PC-9 (cell line): ENCODE data around the gene GHRH. TPM values are rescaled to one million over a fixed set of nuclear protein-coding genes. Genes with fewer than 3 reads are reported as not detected.
A peak's percentile ranks its signal among the peaks of the same experiment; 100 is the strongest.

Experiments
- BruUV-seq: library from RNA; stranded (reverse); fragments of 400-500 nt; replicated peaks from 2 replicates; lab custom pipeline; 2021; lab: Mats Ljungman, UMichigan
- CTCF ChIA-PET: fragments of 300-600 bp; sonication (Branson Sonifier 250); formaldehyde crosslinking; loops from one replicate; lab custom pipeline; 2022; ENCODE audit warnings: antibody characterized with exemption; lab: Charles Lee
- POLR2A ChIA-PET: fragments of 300-600 bp; sonication (Branson Sonifier 250); formaldehyde crosslinking; loops from one replicate; lab custom pipeline; 2022; ENCODE audit warnings: antibody characterized with exemption; ENCODE audit not compliant: unreplicated experiment; lab: Charles Lee
- DNase-seq, 2 experiments: peaks; one replicate each; pipeline versions ENCODE4 v3.0.0 to v3.0.0-alpha.2; 2015 to 2022; ENCODE audit warnings: mixed read lengths in 1 of 2
- H2AFZ ChIP-seq: fragments of 200-600 bp; sonication (generic); 2 replicates; pipeline ENCODE4 v1.8.1; 2017; ENCODE audit warnings: antibody characterized with exemption
- H3F3A ChIP-seq: fragments of 200-600 bp; sonication (generic); 2 replicates; pipeline ENCODE4 v1.8.1; 2017; ENCODE audit warnings: antibody characterized with exemption, mild to moderate bottlenecking, low read depth; ENCODE audit not compliant: insufficient read depth
- H3K27ac ChIP-seq: fragments of 200-600 bp; sonication (generic); 2 replicates; pipeline ENCODE4 v1.6.1; 2016; ENCODE audit warnings: mixed run types
- H3K27me3 ChIP-seq: fragments of 200-600 bp; sonication (generic); 2 replicates; pipeline ENCODE4 v1.6.1; 2016; ENCODE audit warnings: low read depth, mixed run types; ENCODE audit not compliant: insufficient read depth
- H3K36me3 ChIP-seq: fragments of 200-600 bp; sonication (generic); 2 replicates; pipeline ENCODE4 v1.6.1; 2016; ENCODE audit warnings: low read depth, mixed run types
- H3K4me1 ChIP-seq: fragments of 200-600 bp; sonication (generic); replicated peaks from 2 replicates; pipeline ENCODE4 v1.6.1; 2016; ENCODE audit warnings: mixed run types; ENCODE audit not compliant: insufficient read depth
- H3K4me2 ChIP-seq: fragments of 200-600 bp; sonication (generic); 2 replicates; pipeline ENCODE4 v1.6.1; 2017; ENCODE audit warnings: mixed run types
- H3K4me3 ChIP-seq: fragments of 200-600 bp; sonication (generic); 2 replicates; pipeline ENCODE4 v1.6.1; 2016; ENCODE audit warnings: mixed run types
- H3K79me2 ChIP-seq: fragments of 200-600 bp; sonication (generic); 2 replicates; pipeline ENCODE4 v1.6.1; 2017; ENCODE audit warnings: low read depth, mixed run types
- H3K9me2 ChIP-seq: fragments of 200-600 bp; sonication (generic); 2 replicates; pipeline ENCODE4 v1.8.1; 2017; ENCODE audit warnings: mild to moderate bottlenecking; ENCODE audit not compliant: insufficient read depth
- H3K9me3 ChIP-seq: fragments of 200-600 bp; sonication (generic); 2 replicates; pipeline ENCODE4 v1.8.1; 2016; ENCODE audit warnings: low read depth; ENCODE audit not compliant: insufficient read depth
- H4K20me1 ChIP-seq: fragments of 200-600 bp; sonication (generic); 2 replicates; pipeline ENCODE4 v1.8.1; 2017; ENCODE audit not compliant: insufficient read depth
- EZH2 ChIP-seq: fragments of 200-600 bp; sonication (generic); IDR thresholded peaks from 2 replicates; pipeline ENCODE4 v1.8.0; 2017; ENCODE audit warnings: antibody characterized with exemption, low read depth
- intact Hi-C: fragments of 100-400 bp; cut with micrococcal nuclease; formaldehyde crosslinking; loops from one replicate; pipeline ENCODE4 v1.10.0; 2022; ENCODE audit not compliant: unreplicated experiment
- total RNA-seq: library from RNA; stranded (reverse); gene quantifications from 2 replicates; pipeline ENCODE4 v1.2.3, GENCODE V29; 2021
- TF ChIP-seq, protein P1 (sequence below): fragments of 200-600 bp; sonication (generic); conservative IDR thresholded peaks from 2 replicates; pipeline ENCODE4 v1.6.1; 2017; ENCODE audit warnings: mixed run types, antibody characterized with exemption, mild to moderate bottlenecking, moderate library complexity

GHRH gene
- total RNA-seq, 1 experiment from 2014 or later: not detected

DNA sequence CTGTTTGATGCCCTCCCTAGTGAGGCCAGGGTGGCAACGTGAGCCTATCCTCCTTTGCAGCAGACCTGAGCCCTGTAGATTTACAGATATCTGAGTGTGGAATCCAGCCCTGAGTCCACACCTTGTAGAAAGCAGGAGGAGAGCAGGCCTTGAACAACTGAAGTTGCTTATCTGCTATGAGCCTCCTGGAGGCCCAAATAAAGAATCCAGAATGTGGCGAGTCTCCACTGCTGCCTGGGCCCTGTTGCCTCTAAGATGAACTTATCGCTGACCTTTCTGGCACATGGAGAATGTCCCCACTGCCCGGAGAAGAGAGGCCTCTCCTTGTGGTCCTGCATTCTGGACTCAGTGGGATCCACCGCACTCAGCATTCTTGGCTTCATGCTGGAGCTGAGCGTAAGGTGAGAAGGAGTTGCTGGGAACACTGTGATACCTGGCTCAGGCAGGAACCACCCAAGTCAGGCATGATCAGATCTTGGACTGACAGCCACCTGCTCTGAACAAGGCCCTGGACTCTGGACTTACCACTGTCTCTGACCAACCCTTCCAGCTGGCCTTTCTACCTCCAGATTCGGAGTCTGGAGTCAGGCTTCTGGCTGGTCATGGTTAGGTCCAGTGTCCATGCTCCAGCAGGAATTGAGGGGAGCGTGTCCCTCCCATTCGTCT lies 22.0 kb upstream of the GHRH start:
- POLR2A ChIA-PET: interaction anchor here (0.6 kb wide), 1 partner anchor 13 kb away, joined by 8 read pairs; no protein-coding TSS in a partner anchor
- intact Hi-C loops: no loop called here
- DNase-seq: no peak
- no peaks in the 10 kb centered on the region for H3K9me2 ChIP-seq
- H4K20me1 ChIP-seq: no peaks in the 10 kb centered on the region
- no peak overlapping the region for H3K27ac ChIP-seq
- no peaks in the 10 kb centered on the region for H3K36me3 ChIP-seq
- 0 out of 2 replicates have a peak, but pooled peaks cover 2% of the 10 kb centered on the region for H3K79me2 ChIP-seq
- no peak overlapping the region for H2AFZ ChIP-seq
- no peaks in the 10 kb centered on the region for H3K27me3 ChIP-seq
- H3K4me1 ChIP-seq: no peaks in the 10 kb centered on the region
- no TSS peak for BruUV-seq
- H3F3A ChIP-seq: no peaks in the 10 kb centered on the region
- H3K4me3 ChIP-seq: no peak overlapping the region
- H3K4me2 ChIP-seq: no peak overlapping the region
- CTCF ChIA-PET: no interaction called here
- TF ChIP-seq, protein P1, sequence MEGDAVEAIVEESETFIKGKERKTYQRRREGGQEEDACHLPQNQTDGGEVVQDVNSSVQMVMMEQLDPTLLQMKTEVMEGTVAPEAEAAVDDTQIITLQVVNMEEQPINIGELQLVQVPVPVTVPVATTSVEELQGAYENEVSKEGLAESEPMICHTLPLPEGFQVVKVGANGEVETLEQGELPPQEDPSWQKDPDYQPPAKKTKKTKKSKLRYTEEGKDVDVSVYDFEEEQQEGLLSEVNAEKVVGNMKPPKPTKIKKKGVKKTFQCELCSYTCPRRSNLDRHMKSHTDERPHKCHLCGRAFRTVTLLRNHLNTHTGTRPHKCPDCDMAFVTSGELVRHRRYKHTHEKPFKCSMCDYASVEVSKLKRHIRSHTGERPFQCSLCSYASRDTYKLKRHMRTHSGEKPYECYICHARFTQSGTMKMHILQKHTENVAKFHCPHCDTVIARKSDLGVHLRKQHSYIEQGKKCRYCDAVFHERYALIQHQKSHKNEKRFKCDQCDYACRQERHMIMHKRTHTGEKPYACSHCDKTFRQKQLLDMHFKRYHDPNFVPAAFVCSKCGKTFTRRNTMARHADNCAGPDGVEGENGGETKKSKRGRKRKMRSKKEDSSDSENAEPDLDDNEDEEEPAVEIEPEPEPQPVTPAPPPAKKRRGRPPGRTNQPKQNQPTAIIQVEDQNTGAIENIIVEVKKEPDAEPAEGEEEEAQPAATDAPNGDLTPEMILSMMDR: no peak
- no peak for TF ChIP-seq EZH2
- H3K9me3 ChIP-seq: no peaks in the 10 kb centered on the region

DNA sequence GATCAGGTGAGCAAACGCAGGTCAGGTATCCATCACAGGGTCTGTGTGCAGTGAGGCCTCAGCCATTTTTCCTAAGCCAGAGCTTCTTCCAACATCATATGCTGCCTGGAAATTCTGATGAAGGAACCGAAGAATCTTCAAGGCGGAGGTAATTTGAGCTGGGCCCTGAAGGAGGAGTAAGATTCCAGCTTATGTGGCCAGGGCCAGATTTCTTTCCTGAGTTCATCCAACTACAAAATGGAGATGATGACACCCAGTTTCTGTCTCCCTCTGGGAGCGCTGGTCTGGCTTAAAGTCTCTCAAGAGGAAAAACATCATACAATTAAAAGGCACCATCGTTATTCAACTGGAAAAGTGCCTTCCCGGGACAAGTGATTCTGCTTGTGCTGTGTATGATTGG lies 20.9 kb upstream of the GHRH start:
- ChIA-PET POLR2A (interaction anchor here (0.6 to 0.7 kb wide), 2 partner anchors 458 to 1828 kb away, joined by 3 read pairs; no protein-coding TSS in a partner anchor), CTCF (no interaction called here)
- Histone ChIP-seq H3K4me2 (no peak overlapping the region), H3K27me3 (no peaks in the 10 kb centered on the region), H3K79me2 (no peaks in the 10 kb centered on the region), H2AFZ (no peak overlapping the region), H3K9me3 (no peaks in the 10 kb centered on the region), H3K27ac (no peak overlapping the region), H4K20me1 (no peaks in the 10 kb centered on the region), H3K36me3 (no peaks in the 10 kb centered on the region), H3K9me2 (no peaks in the 10 kb centered on the region), H3F3A (no peaks in the 10 kb centered on the region), H3K4me3 (no peak overlapping the region), H3K4me1 (no peaks in the 10 kb centered on the region)
- intact Hi-C loops: no loop called here
- no peak for DNase-seq
- no peak for TF ChIP-seq EZH2
- TF ChIP-seq, protein P1: peak; percentile 29; the same call in 1 of the 2 replicates
- BruUV-seq: no TSS peak

DNA sequence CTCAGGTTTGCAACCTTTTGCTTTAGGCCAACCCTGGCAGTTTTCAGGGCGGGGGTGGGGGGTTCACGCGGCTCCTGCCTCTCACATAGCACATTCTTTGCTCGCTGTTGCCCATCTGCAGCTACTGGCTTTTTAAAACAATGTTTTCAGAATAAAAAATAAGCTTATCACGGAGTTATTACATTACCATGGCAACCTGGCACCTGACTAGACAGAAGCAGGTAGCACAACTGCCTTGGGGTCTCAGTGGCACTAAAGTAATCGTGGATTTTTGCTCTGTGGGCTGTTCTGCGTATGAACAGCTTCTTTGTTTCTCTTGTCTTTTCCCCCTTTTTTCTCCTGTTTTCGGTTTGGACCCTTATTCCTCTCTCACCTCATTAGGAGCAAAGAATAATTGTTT lies 18.8 kb upstream of the GHRH start:
- intact Hi-C loops: no loop called here
- Histone ChIP-seq H3K4me3 (no peak overlapping the region), H3K36me3 (no peaks in the 10 kb centered on the region), H2AFZ (no peak overlapping the region), H3K9me3 (no peaks in the 10 kb centered on the region), H3K79me2 (no peaks in the 10 kb centered on the region), H3K4me1 (no peaks in the 10 kb centered on the region), H3K4me2 (no peak overlapping the region), H4K20me1 (no peaks in the 10 kb centered on the region), H3K27me3 (no peaks in the 10 kb centered on the region), H3K9me2 (no peaks in the 10 kb centered on the region), H3K27ac (no peak overlapping the region), H3F3A (no peaks in the 10 kb centered on the region)
- no TSS peak for BruUV-seq
- DNase-seq: no peak
- TF ChIP-seq, protein P1: no peak
- no peak for TF ChIP-seq EZH2
- ChIA-PET POLR2A (interaction anchor here (1.0 kb wide), 1 partner anchor 9 kb away, joined by 3 read pairs; the partner anchor contains the start of gene MANBAL), CTCF (interaction anchor here (0.7 kb wide), 1 partner anchor 13 kb away, joined by 3 read pairs; no protein-coding TSS in a partner anchor)
